Activated CD4-positive, alpha-beta T cell treated with anti-CD3 and anti-CD28 coated beads, Interleukin-2, Interleukin-4, amounts not matched to agents 100 ng/mL and 50 ng/mL, durations not matched to agents 16 hours and 8 hours (primary cell): ENCODE data around the gene HOXC4.
A peak's percentile ranks its signal among the peaks of the same experiment; 100 is the strongest.

Experiments used
- DNase-seq: peaks from one replicate; pipeline ENCODE4 v3.0.0-alpha.2; 2020; ENCODE audit warnings: low spot score

The HOXC4 gene

GRCh38 chr12:54016051-54016450 lies 37.6 kb upstream of the HOXC4 start:
- no peak for DNase-seq

- DNase-seq = no peak
Observed at GRCh38 chr12:54016478-54016964, 37.1 kb upstream of the HOXC4 start.

DNA sequence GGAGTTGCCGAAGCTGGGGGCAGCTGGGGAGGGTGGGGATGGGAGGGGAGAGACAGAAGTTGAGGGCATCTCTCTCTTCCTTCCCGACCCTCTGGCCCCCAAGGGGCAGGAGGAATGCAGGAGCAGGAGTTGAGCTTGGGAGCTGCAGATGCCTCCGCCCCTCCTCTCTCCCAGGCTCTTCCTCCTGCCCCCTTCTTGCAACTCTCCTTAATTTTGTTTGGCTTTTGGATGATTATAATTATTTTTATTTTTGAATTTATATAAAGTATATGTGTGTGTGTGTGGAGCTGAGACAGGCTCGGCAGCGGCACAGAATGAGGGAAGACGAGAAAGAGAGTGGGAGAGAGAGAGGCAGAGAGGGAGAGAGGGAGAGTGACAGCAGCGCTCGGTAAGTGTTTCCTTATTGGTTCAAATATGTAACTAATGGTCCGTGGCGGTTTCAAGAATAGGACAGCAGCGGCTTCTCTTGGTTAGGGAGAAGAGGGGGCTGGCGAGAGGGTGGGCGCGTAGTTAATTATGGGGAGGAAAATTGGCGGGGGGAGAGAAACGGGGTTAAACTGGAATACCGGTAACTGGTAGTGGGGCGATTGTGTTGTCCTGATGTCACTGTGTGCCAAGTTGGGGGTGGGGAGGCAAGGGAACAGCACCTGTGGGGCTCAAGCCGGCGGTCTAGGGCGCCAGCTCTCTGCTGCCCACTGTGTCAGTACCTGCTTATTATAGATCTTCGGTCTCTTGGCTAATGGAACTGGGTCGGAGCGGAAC lies 36.4 kb upstream of the HOXC4 start:
- no peak for DNase-seq

GRCh38 chr12:54017878-54018467 lies 35.7 kb upstream of the HOXC4 start:
- DNase-seq = peak; percentile 72

GRCh38 chr12:54018468-54018984 lies 35.1 kb upstream of the HOXC4 start:
- no peak for DNase-seq

GRCh38 chr12:54019091-54019811 lies 34.4 kb upstream of the HOXC4 start:
- DNase-seq = no peak

DNA sequence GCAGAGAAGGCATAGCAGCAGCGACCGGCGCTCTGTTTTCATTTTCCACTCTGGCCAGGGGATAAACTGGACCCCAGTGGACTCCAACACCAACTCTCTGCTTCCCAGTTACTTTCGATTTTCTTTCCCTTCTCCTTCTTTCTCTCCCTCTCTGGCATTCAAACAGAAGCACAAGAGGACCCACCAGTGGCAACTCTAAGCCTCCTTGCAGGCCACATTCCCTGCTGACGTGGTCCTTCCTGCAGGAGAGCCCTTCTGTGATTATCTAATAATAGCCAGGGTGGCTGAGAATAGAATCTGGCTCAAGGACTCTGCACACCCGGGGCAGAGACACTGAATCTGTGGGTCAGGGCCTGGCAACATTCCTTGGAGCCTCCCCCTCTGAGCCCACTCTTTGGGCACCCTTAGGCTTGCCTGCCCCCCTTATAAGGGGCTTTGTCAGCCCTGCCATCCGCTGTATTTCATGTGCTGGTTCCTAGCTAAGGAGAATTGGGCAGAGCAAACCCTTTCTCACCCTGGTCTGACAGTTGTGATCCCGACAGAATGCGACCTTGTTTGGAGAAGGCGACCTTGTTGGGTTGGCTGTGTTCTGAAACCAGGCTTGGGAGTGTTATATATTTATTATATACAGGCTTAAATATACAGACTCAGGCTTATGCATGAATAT lies 33.6 kb upstream of the HOXC4 start:
- no peak for DNase-seq

GRCh38 chr12:54020591-54021405 lies 32.8 kb upstream of the HOXC4 start:
- no peak for DNase-seq

DNA sequence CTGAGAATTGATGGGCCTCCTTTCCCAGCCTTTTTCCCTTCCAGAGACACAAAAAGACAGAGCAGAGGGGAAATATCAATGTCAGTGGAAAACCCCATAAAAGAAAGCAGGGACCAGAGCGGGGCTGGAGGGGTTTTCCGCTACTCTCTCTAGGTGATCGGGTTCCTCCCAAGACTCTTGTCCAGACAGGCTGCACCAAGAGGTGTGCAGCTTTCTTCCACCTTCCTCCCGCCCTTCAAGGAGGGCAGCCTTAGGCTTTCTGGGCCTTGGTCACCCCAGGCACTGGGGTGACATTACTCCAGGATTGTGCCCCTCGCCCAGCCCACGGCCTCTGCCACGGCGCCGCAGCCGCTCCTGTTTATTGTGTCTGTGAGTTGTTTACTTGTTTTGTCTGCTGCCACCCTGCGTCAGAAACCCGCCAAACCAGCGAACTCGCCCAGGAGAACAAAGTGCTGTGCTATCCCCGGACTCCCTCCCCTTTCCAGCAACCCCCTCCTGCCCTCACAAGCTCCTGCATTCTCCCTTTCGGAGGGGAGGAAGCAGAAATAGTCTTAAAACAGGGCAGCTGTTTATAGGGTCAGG lies 32.1 kb upstream of the HOXC4 start:
- DNase-seq = no peak

GRCh38 chr12:54022960-54023884 lies 30.4 kb upstream of the HOXC4 start:
- DNase-seq = no peak

DNA sequence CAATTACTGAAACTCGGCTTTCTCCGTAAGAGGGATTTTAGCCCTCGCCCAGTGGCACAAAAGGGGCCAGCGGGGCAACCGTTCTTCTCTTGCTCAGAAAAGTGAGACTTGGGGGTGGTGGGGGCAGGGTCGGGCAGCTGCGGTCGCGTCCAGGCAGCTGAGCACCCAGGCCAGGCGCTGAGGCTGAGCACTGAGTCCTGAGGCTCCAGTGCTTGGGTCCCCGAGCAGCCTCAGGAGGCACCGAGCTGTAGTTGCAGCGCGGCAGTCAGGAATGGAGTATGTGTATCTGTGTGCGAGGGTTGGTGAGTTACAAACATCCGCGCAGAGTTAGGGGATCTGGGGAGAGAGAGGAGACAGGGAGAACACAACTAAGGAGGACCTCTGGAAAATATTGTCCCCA lies 29.5 kb upstream of the HOXC4 start:
- no peak for DNase-seq

- DNase-seq = no peak
Observed at GRCh38 chr12:54024581-54025305, 28.9 kb upstream of the HOXC4 start.

GRCh38 chr12:54025499-54026405 lies 27.9 kb upstream of the HOXC4 start:
- no peak for DNase-seq

DNA sequence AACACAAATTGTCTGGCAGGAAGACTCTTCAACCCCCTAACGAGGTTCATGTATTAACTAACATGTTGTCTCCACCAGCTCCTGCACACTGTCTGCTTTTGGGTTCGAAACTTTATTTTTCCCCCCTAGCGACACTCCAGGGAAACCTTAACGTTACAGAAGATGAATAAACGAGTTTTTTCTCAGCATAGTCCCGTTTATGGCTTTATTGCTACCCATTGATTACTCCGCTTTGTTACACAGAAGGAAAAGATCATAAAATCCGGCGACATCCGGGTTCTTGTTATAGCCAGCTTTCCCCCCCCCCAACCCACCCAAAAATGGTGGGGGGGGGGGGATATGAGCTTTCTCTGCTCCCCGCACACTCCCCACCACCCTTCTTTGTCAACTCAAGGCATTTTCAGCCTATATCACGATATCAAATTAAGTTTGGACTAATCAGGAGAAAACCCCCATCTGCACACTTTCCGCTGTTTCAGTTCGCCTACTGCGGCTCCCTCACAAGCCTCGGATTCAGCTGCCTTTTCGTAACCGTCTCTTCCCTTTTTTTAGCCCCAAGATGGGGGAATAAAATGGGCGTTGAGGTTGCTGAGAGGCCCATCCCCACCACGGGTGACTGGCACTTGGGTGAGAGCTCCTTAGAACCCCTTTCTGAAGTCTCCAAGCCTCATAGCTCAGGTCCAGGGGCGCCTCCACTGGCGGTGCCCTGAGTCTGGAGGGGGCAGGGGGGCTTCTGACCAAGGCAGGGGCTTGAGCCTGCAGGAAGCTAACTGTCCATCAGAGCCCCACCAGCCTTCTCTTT lies 26.8 kb upstream of the HOXC4 start:
- DNase-seq = no peak

DNA sequence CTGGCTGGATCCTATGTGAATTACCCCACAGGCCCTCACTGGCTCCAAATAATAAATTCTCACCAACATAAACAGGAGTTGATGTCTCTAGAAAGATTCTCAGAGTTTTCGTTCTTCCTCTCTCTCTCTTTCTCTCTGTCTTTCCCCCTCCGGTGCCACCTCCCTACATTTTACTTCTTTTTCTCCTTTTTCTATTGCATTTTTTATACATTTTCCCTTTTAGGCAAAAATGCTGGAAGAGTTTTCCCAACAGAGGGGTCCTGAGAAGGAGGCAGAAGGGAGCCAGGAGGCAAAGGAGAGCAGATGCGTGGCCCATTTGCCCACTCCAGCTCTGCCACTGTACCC lies 26.2 kb upstream of the HOXC4 start:
- no peak for DNase-seq

- no peak for DNase-seq
Observed at GRCh38 chr12:54028314-54029201, 25.1 kb upstream of the HOXC4 start, which contains the start of gene HOXC6. HOXC6 (plus strand) TSS chr12:54028440; CDS start chr12:54028522, 82 bp downstream.
